OCI-M2 (cell line): Measurements from ENCODE around the gene INTU.
"Not testable (repeated sequence)": the region's sequence is repeated elsewhere in the genome, so short reads cannot be mapped to it uniquely, and the experiment has no call there.

Experiments used
- DNase-seq: peaks from one replicate; lab custom pipeline; 2025; ENCODE audit not compliant: unreplicated experiment; lab: John Stamatoyannopoulos, UW

The INTU gene

DNA sequence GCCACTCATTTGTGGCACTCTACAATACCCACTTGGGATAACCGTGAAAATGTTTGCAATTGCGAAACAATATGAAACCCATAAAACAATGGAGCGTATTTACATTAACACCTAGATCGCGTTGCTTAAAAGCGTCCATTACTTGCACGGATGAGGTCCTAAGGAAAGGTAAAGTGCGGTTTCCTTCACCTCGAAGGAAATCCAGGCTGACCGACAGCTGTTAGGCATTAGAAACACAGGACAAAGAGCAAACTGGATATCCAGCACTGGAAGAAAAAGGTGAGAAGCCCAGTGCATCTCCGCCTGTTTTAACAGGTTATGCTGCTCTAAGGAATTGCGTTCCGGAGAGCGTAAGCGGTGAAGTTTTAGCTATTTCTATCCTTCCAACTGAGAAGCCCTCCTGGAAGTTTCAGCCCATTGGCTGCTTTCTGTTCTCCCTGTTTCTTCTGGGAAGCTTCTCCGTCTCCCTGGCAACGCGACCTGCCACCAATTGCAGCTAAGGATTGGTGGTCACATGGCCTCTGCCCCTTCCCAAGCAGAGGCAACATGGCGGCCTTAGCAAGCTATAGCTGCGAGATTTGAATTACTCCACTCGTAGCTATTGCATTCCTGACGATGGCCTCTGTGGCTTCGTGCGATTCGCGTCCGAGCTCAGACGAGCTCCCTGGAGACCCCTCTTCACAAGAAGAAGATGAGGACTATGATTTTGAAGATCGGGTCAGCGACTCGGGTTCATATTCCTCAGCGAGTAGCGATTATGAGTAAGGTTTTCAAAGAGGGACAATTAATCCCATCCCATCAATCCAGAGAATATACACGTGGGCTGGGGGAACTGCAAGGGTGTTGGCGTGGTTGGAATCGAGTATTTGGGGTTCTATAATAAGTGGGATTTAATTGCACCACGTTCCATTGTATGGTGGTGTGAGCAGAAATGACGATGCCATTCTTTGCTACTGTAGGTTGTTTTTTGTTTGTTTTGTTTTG, at the start of gene INTU:
INTU (plus strand) TSS at position 538 of the 984 bp plus-strand sequence; CDS start at position 616, 78 bp downstream.
- peak; percentile 84 for DNase-seq

DNA sequence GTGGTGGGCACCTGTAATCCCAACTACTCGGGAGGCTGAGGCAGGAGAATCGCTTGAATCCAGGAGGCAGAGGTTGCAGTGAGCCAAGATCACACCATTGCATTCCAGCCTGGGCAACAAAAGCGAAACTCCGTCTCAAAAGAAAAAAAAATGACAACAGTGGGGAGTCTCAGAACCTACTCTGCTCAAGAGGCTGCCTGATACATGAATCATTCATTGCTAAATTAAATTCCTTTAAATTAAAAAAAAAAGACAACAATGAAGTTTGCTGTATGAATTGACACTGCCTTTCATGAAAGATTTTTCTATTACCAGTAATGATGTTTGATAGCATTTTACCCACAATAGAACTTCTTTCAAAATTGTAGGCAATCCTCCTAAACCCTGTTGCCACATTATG, 46.3 kb upstream of the INTU start:
- DNase-seq: not testable (repeated sequence)

DNA sequence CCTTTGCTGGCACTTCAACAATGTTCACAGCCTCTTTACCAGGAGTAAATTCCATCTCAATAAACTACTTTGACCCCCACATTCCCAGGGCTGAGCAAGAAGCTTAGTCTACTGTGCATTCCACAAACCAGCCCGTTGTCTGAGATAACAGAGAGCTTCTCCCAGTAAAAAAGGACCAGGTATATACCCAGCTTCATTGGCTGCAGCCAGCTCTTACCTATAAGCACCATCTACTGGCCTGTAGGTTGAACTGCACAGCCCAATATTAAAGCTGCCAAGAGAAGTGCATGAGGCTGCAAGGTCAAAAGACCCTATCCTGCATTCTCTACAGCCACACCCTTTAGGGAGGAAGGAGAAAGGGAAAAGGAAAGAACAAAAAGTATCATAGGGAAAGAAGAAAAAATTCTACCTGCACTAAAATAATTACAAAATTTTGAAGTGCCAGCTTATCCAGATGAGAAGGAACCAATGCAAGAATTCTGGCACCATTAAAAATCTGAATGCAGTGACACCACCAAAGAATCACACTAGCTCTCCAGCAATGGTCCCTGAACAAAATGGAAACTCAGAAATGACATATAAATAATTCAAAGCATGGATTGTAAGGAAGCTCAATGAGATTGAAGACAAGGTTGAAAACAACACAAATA, 45.7 kb upstream of the INTU start:
- DNase-seq: peak; percentile 25

DNA sequence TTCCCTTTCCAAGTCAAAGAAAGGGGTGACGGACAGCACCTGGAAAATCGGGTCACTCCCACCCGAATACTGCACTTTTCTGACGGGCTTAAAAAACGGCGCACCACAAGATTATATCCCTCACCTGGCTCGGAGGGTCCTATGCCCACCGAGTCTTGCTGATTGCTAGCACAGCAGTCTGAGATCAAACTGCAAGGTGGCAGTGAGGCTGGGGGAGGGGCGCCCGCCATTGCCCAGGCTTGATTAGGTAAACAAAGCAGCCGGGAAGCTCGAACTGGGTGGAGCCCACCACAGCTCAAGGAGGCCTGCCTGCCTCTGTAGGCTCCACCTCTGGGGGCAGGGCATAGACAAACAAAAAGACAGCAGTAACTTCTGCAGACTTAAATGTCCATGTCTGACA, 43.6 kb upstream of the INTU start:
- not testable (repeated sequence) for DNase-seq

- DNase-seq: no peak
These were observed 34.1 kb upstream of the INTU start for GRCh38 chr4:127598656-127599055.

GRCh38 chr4:127601029-127601428, 31.7 kb upstream of the INTU start:
- DNase-seq: no peak

GRCh38 chr4:127604949-127605709, 27.6 kb upstream of the INTU start:
- no peak for DNase-seq

GRCh38 chr4:127606823-127607222, 25.9 kb upstream of the INTU start:
- DNase-seq: no peak

DNA sequence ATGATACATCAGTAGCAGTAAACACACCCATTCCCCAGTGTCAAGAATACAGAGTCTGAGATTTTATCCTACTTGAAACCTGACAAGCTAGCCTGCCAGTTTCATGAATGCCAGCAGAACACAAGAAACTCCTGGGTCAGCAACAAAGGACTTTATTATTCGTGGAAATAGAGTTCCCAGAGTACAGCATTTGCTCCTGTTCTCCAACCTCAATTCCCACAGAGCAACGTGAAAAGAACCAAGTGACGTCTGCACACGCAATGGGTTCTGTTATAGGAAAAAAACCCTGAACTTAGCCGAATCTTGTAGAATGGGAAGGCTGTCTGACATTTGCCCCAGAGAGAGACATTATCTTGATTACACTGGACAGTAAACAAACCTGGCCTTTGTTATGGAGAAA, 23.3 kb upstream of the INTU start:
- DNase-seq: no peak

- DNase-seq: no peak
These were observed 22.3 kb upstream of the INTU start for GRCh38 chr4:127610488-127610887.

DNA sequence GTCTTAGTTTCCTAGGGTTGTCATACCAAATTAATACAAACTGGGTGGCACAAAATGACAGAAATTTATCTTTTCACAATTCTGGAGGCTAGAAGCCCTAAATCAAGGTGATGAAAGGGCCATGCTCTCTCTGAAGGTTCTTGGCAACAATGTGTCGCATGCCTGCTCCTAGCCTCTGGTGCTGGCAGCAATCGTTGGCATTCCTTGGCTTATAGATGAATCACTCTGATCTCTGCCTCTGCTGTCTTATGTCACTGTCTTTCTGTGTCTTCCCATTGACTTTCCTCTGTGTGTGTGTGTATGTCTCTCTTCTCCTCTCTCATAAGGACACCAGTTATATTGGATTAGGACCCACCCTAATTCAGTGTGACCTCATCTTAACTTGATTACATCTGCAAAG, 15.9 kb upstream of the INTU start:
- DNase-seq: no peak

DNA sequence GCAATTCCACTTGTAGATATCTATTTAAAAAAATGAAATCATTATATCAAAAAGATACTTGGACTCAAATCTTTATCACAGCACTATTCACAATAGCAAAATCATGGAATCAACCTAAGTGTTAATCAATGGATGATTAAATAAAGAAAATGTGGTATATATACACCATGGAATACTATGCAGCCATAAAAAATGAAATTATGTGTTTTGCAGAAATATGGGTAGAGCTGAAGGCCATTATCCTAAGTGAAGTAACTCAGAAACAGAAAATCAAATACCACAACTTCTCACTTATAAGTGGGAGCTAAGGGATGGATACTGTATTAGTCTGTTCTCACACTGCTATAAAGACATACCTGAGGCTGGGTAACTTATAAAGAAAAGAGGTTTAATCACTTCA, 14.3 kb upstream of the INTU start:
- DNase-seq: no peak

DNA sequence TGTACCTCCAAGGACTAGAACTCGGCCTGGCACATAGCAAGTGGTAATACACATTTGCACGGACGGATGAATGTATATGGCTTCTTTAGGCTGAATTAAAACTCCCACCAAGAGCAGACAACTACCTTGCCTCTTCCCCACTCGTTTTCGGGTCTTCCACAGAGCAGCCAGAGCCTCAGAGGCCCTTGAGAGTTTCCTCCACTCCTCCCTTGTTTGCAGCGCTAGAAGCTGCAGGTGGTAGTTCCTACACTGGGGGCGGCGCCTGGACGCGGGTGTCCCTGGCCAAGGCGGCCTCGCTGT, 10.2 kb upstream of the INTU start:
- no peak for DNase-seq

GRCh38 chr4:127622921-127623796, 9.6 kb upstream of the INTU start:
- peak; percentile 32 for DNase-seq

DNA sequence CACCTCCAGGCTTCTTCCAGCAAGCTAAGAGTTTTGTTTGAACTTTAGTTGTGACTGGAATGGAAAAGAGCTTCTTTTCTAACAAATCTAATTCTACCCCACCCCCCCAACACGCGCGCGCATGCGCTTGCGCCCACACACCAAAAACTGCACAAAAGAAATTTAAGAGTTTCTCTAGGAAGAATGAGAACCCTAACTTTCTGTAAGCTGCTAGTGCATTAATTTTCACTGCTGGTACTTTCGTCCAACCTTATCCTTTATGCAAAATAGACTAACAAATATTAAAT, 9.0 kb upstream of the INTU start:
- no peak for DNase-seq

- no peak for DNase-seq
These were observed 8.6 kb upstream of the INTU start for GRCh38 chr4:127624173-127624572.

- no peak for DNase-seq
These were observed 3.4 kb upstream of the INTU start for GRCh38 chr4:127629371-127629770.

DNA sequence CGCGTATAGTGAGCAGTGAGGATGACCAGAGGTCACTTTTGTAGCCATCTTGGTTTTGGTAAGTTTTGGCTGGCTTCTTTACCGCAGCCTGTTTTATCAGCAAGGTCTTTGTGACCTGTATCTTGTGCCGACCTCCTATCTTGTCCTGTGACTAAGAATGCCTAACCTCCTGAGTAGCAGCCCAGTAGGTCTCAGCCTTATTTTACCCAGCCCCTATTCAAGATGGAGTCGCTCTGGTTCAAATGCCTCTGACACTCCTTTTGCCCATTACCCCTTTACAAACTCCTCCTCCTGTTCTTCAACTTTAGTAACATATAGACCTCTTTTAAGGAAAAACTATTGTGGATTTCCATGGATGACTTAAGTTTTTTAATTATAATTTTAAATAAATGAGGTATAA, 2.6 kb upstream of the INTU start:
- no peak for DNase-seq

- DNase-seq: no peak
These were observed 1.3 kb upstream of the INTU start for GRCh38 chr4:127631420-127631819.

GRCh38 chr4:127634181-127634580, 1.4 kb downstream of the INTU start:
- DNase-seq: no peak

- no peak for DNase-seq
These were observed 8.8 kb downstream of the INTU start for GRCh38 chr4:127641524-127641923.
